Measurements from ENCODE around the gene ATF7IP.

Gene ATF7IP

DNA sequence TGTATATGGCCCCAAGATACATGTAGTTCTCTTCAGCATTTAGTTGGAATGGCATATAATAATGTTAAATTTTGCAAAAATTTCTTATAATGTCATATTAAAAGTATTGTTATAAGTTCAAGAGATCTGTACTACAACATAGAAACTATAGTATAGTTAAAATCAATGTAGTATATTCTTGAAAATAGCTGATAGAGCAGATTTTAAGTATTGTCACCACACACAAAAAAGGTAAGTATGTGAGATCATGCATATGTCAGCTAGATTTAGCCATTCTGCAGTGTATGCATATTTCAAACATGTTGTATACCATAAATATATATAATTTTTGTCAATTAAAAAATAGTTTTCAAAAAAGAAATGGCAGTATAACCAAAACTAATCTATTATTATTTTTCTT lies 115.7 kb downstream of the ATF7IP start:
- Histone ChIP-seq H3K4me1 (ENCODE audit: control insufficient read depth in 2 of 2, insufficient read depth in 1 of 2, low read depth in 1 of 2, low read length in 2 of 2) (no peaks in the 10 kb centered on the region), H3K18ac (ENCODE audit: low read length) (no peak overlapping the region), H3K14ac (ENCODE audit: low read length) (no peak overlapping the region), H3K79me1 (ENCODE audit: low read depth, low read length) (no peaks in the 10 kb centered on the region), H2AK5ac (ENCODE audit: low read depth, low read length) (no peak overlapping the region), H2AFZ (ENCODE audit: low read length) (no peak overlapping the region), H3K36me3 (replicated peaks in 1 of 2; ENCODE audit: control insufficient read depth in 2 of 2, insufficient read depth in 2 of 2, low read length in 2 of 2) (peaks cover 26 to 99% of the 10 kb centered on the region in 2 donors), H3K4ac (ENCODE audit: low read length) (no peak overlapping the region), H3K9me3 (replicated peaks in 1 of 2; ENCODE audit: control insufficient read depth in 2 of 2, insufficient read depth in 1 of 2, low read depth in 1 of 2, low read length in 2 of 2) (peaks cover 0 to 6% of the 10 kb centered on the region in 2 donors), H3K4me3 (ENCODE audit: low read length in 2 of 2) (no peak overlapping the region), H2BK12ac (ENCODE audit: low read length) (no peak overlapping the region), H2BK15ac (ENCODE audit: low read length) (no peak overlapping the region), H2BK5ac (ENCODE audit: low read length) (no peak overlapping the region), H4K8ac (ENCODE audit: low read depth, low read length) (no peak overlapping the region), H3K27me3 (ENCODE audit: control insufficient read depth in 3 of 3, insufficient read depth in 3 of 3, low read depth in 1 of 3, low read length in 3 of 3) (no peaks in the 10 kb centered on the region), H3K27ac (replicated peaks; ENCODE audit: low read length) (no peak overlapping the region), H2BK120ac (ENCODE audit: low read depth, low read length) (no peak overlapping the region), H4K91ac (ENCODE audit: low read depth, low read length, poor library complexity) (no peak overlapping the region), H3K9ac (ENCODE audit: low read depth, low read length, poor library complexity) (no peak overlapping the region), H3K4me2 (ENCODE audit: insufficient read depth, low read length, poor library complexity, severe bottlenecking) (no peak overlapping the region), H3K23ac (ENCODE audit: low read depth, low read length, poor library complexity) (no peak overlapping the region)
- DNase-seq (ENCODE audit: low spot score) = no peak

GRCh38 chr12:14482361-14482760 lies 116.9 kb downstream of the ATF7IP start:
- WGBS, 2 donors (ENCODE audit: extremely low coverage in 2 of 2, insufficient read length in 2 of 2, insufficient replicate concordance in 1 of 2) = no CpG with 5 or more reads among the region's 1 CpG
- H2AK5ac ChIP-seq (ENCODE audit: low read depth, low read length) = no peak overlapping the region
- H3K23ac ChIP-seq (ENCODE audit: low read depth, low read length, poor library complexity) = no peak overlapping the region
- no peak for DNase-seq (ENCODE audit: low spot score)
- H4K8ac ChIP-seq (ENCODE audit: low read depth, low read length) = no peak overlapping the region
- H2BK5ac ChIP-seq (ENCODE audit: low read length) = no peak overlapping the region
- no peak overlapping the region for H2BK12ac ChIP-seq (ENCODE audit: low read length)
- H3K4me1 ChIP-seq (ENCODE audit: control insufficient read depth in 2 of 2, insufficient read depth in 1 of 2, low read depth in 1 of 2, low read length in 2 of 2) = no peaks in the 10 kb centered on the region
- H2AFZ ChIP-seq (ENCODE audit: low read length) = no peak overlapping the region
- H2BK15ac ChIP-seq (ENCODE audit: low read length) = no peak overlapping the region
- H3K4ac ChIP-seq (ENCODE audit: low read length) = no peak overlapping the region
- H3K4me2 ChIP-seq (ENCODE audit: insufficient read depth, low read length, poor library complexity, severe bottlenecking) = no peak overlapping the region
- peaks cover 30 to 98% of the 10 kb centered on the region in 2 donors for H3K36me3 ChIP-seq (replicated peaks in 1 of 2; ENCODE audit: control insufficient read depth in 2 of 2, insufficient read depth in 2 of 2, low read length in 2 of 2)
- H3K4me3 ChIP-seq (ENCODE audit: low read length in 2 of 2) = no peak overlapping the region
- H3K14ac ChIP-seq (ENCODE audit: low read length) = no peak overlapping the region
- H3K79me1 ChIP-seq (ENCODE audit: low read depth, low read length) = no peaks in the 10 kb centered on the region
- H2BK120ac ChIP-seq (ENCODE audit: low read depth, low read length) = no peak overlapping the region
- H3K9ac ChIP-seq (ENCODE audit: low read depth, low read length, poor library complexity) = no peak overlapping the region
- no peak overlapping the region for H3K27ac ChIP-seq (replicated peaks; ENCODE audit: low read length)
- no peak overlapping the region for H4K91ac ChIP-seq (ENCODE audit: low read depth, low read length, poor library complexity)
- no peak overlapping the region for H3K18ac ChIP-seq (ENCODE audit: low read length)
- no peaks in the 10 kb centered on the region for H3K27me3 ChIP-seq (ENCODE audit: control insufficient read depth in 3 of 3, insufficient read depth in 3 of 3, low read depth in 1 of 3, low read length in 3 of 3)
- peaks cover 0 to 6% of the 10 kb centered on the region in 2 donors for H3K9me3 ChIP-seq (replicated peaks in 1 of 2; ENCODE audit: control insufficient read depth in 2 of 2, insufficient read depth in 1 of 2, low read depth in 1 of 2, low read length in 2 of 2)

- Histone ChIP-seq H3K18ac (ENCODE audit: low read length) (no peak overlapping the region), H2BK5ac (ENCODE audit: low read length) (no peak overlapping the region), H3K9ac (ENCODE audit: low read depth, low read length, poor library complexity) (no peak overlapping the region), H3K9me3 (replicated peaks in 1 of 2; ENCODE audit: control insufficient read depth in 2 of 2, insufficient read depth in 1 of 2, low read depth in 1 of 2, low read length in 2 of 2) (peaks cover 0 to 6% of the 10 kb centered on the region in 2 donors), H3K79me1 (ENCODE audit: low read depth, low read length) (no peaks in the 10 kb centered on the region), H3K27ac (replicated peaks; ENCODE audit: low read length) (no peak overlapping the region), H2AK5ac (ENCODE audit: low read depth, low read length) (no peak overlapping the region), H3K27me3 (ENCODE audit: control insufficient read depth in 3 of 3, insufficient read depth in 3 of 3, low read depth in 1 of 3, low read length in 3 of 3) (no peaks in the 10 kb centered on the region), H3K4ac (ENCODE audit: low read length) (no peak overlapping the region), H3K4me3 (ENCODE audit: low read length in 2 of 2) (no peak overlapping the region), H3K14ac (ENCODE audit: low read length) (no peak overlapping the region), H3K36me3 (replicated peaks in 1 of 2; ENCODE audit: control insufficient read depth in 2 of 2, insufficient read depth in 2 of 2, low read length in 2 of 2) (peaks cover 32 to 98% of the 10 kb centered on the region in 2 donors), H2BK12ac (ENCODE audit: low read length) (no peak overlapping the region), H3K23ac (ENCODE audit: low read depth, low read length, poor library complexity) (no peak overlapping the region), H3K4me2 (ENCODE audit: insufficient read depth, low read length, poor library complexity, severe bottlenecking) (no peak overlapping the region), H4K8ac (ENCODE audit: low read depth, low read length) (no peak overlapping the region), H2BK120ac (ENCODE audit: low read depth, low read length) (no peak overlapping the region), H3K4me1 (ENCODE audit: control insufficient read depth in 2 of 2, insufficient read depth in 1 of 2, low read depth in 1 of 2, low read length in 2 of 2) (no peaks in the 10 kb centered on the region), H4K91ac (ENCODE audit: low read depth, low read length, poor library complexity) (no peak overlapping the region), H2BK15ac (ENCODE audit: low read length) (no peak overlapping the region), H2AFZ (ENCODE audit: low read length) (no peak overlapping the region)
- WGBS, 2 donors (ENCODE audit: extremely low coverage in 2 of 2, insufficient read length in 2 of 2, insufficient replicate concordance in 1 of 2) = no CpG with 5 or more reads among the region's 2 CpGs
- DNase-seq (ENCODE audit: low spot score) = no peak
Measured at GRCh38 chr12:14482886-14483285, 117.4 kb downstream of the ATF7IP start.

GRCh38 chr12:14495326-14495725 lies 129.8 kb downstream of the ATF7IP start:
- no CpG with 5 or more reads among the region's 2 CpGs for WGBS, 2 donors (ENCODE audit: extremely low coverage in 2 of 2, insufficient read length in 2 of 2, insufficient replicate concordance in 1 of 2)
- no peaks in the 10 kb centered on the region for H3K79me1 ChIP-seq (ENCODE audit: low read depth, low read length)
- H3K27me3 ChIP-seq (ENCODE audit: control insufficient read depth in 3 of 3, insufficient read depth in 3 of 3, low read depth in 1 of 3, low read length in 3 of 3) = no peaks in the 10 kb centered on the region
- H3K4ac ChIP-seq (ENCODE audit: low read length) = no peak overlapping the region
- no peak overlapping the region for H4K8ac ChIP-seq (ENCODE audit: low read depth, low read length)
- no peak for DNase-seq (ENCODE audit: low spot score)
- no peak overlapping the region for H2BK15ac ChIP-seq (ENCODE audit: low read length)
- no peak overlapping the region for H3K27ac ChIP-seq (replicated peaks; ENCODE audit: low read length)
- H3K23ac ChIP-seq (ENCODE audit: low read depth, low read length, poor library complexity) = no peak overlapping the region
- no peak overlapping the region for H3K9ac ChIP-seq (ENCODE audit: low read depth, low read length, poor library complexity)
- no peak overlapping the region for H3K18ac ChIP-seq (ENCODE audit: low read length)
- H2BK120ac ChIP-seq (ENCODE audit: low read depth, low read length) = no peak overlapping the region
- H2BK12ac ChIP-seq (ENCODE audit: low read length) = no peak overlapping the region
- H2BK5ac ChIP-seq (ENCODE audit: low read length) = no peak overlapping the region
- H3K14ac ChIP-seq (ENCODE audit: low read length) = no peak overlapping the region
- peaks cover 0 to 20% of the 10 kb centered on the region in 2 donors for H3K9me3 ChIP-seq (replicated peaks in 1 of 2; ENCODE audit: control insufficient read depth in 2 of 2, insufficient read depth in 1 of 2, low read depth in 1 of 2, low read length in 2 of 2)
- no peak overlapping the region for H2AFZ ChIP-seq (ENCODE audit: low read length)
- no peak overlapping the region for H3K4me3 ChIP-seq (ENCODE audit: low read length in 2 of 2)
- no peak overlapping the region for H3K4me2 ChIP-seq (ENCODE audit: insufficient read depth, low read length, poor library complexity, severe bottlenecking)
- no peak overlapping the region for H4K91ac ChIP-seq (ENCODE audit: low read depth, low read length, poor library complexity)
- peaks cover 27 to 90% of the 10 kb centered on the region in 2 donors for H3K36me3 ChIP-seq (replicated peaks in 1 of 2; ENCODE audit: control insufficient read depth in 2 of 2, insufficient read depth in 2 of 2, low read length in 2 of 2)
- H3K4me1 ChIP-seq (ENCODE audit: control insufficient read depth in 2 of 2, insufficient read depth in 1 of 2, low read depth in 1 of 2, low read length in 2 of 2) = no peaks in the 10 kb centered on the region
- H2AK5ac ChIP-seq (ENCODE audit: low read depth, low read length) = no peak overlapping the region
